PC-9 (cell line): ENCODE results near the gene BCL2L11. TPM values are rescaled to one million over a fixed set of nuclear protein-coding genes. Genes with fewer than 3 reads are reported as not detected.

Experiments used
- BruUV-seq: library from RNA; stranded (reverse); fragments of 400-500 nt; replicated peaks from 2 replicates; lab custom pipeline; 2021; lab: Mats Ljungman, UMichigan
- CTCF ChIA-PET: fragments of 300-600 bp; sonication (Branson Sonifier 250); formaldehyde crosslinking; loops from one replicate; lab custom pipeline; 2022; ENCODE audit warnings: antibody characterized with exemption; lab: Charles Lee
- POLR2A ChIA-PET: fragments of 300-600 bp; sonication (Branson Sonifier 250); formaldehyde crosslinking; loops from one replicate; lab custom pipeline; 2022; ENCODE audit warnings: antibody characterized with exemption; ENCODE audit not compliant: unreplicated experiment; lab: Charles Lee
- DNase-seq, 2 experiments: peaks; one replicate each; pipeline versions ENCODE4 v3.0.0 to v3.0.0-alpha.2; 2015 to 2022; ENCODE audit warnings: mixed read lengths in 1 of 2
- H2AFZ ChIP-seq: fragments of 200-600 bp; sonication (generic); 2 replicates; pipeline ENCODE4 v1.8.1; 2017; ENCODE audit warnings: antibody characterized with exemption
- H3F3A ChIP-seq: fragments of 200-600 bp; sonication (generic); 2 replicates; pipeline ENCODE4 v1.8.1; 2017; ENCODE audit warnings: antibody characterized with exemption, mild to moderate bottlenecking, low read depth; ENCODE audit not compliant: insufficient read depth
- H3K27ac ChIP-seq: fragments of 200-600 bp; sonication (generic); 2 replicates; pipeline ENCODE4 v1.6.1; 2016; ENCODE audit warnings: mixed run types
- H3K27me3 ChIP-seq: fragments of 200-600 bp; sonication (generic); 2 replicates; pipeline ENCODE4 v1.6.1; 2016; ENCODE audit warnings: low read depth, mixed run types; ENCODE audit not compliant: insufficient read depth
- H3K36me3 ChIP-seq: fragments of 200-600 bp; sonication (generic); 2 replicates; pipeline ENCODE4 v1.6.1; 2016; ENCODE audit warnings: low read depth, mixed run types
- H3K4me1 ChIP-seq: fragments of 200-600 bp; sonication (generic); replicated peaks from 2 replicates; pipeline ENCODE4 v1.6.1; 2016; ENCODE audit warnings: mixed run types; ENCODE audit not compliant: insufficient read depth
- H3K4me2 ChIP-seq: fragments of 200-600 bp; sonication (generic); 2 replicates; pipeline ENCODE4 v1.6.1; 2017; ENCODE audit warnings: mixed run types
- H3K4me3 ChIP-seq: fragments of 200-600 bp; sonication (generic); 2 replicates; pipeline ENCODE4 v1.6.1; 2016; ENCODE audit warnings: mixed run types
- H3K79me2 ChIP-seq: fragments of 200-600 bp; sonication (generic); 2 replicates; pipeline ENCODE4 v1.6.1; 2017; ENCODE audit warnings: low read depth, mixed run types
- H3K9me2 ChIP-seq: fragments of 200-600 bp; sonication (generic); 2 replicates; pipeline ENCODE4 v1.8.1; 2017; ENCODE audit warnings: mild to moderate bottlenecking; ENCODE audit not compliant: insufficient read depth
- H3K9me3 ChIP-seq: fragments of 200-600 bp; sonication (generic); 2 replicates; pipeline ENCODE4 v1.8.1; 2016; ENCODE audit warnings: low read depth; ENCODE audit not compliant: insufficient read depth
- H4K20me1 ChIP-seq: fragments of 200-600 bp; sonication (generic); 2 replicates; pipeline ENCODE4 v1.8.1; 2017; ENCODE audit not compliant: insufficient read depth
- EZH2 ChIP-seq: fragments of 200-600 bp; sonication (generic); IDR thresholded peaks from 2 replicates; pipeline ENCODE4 v1.8.0; 2017; ENCODE audit warnings: antibody characterized with exemption, low read depth
- intact Hi-C: fragments of 100-400 bp; cut with micrococcal nuclease; formaldehyde crosslinking; loops from one replicate; pipeline ENCODE4 v1.10.0; 2022; ENCODE audit not compliant: unreplicated experiment
- total RNA-seq: library from RNA; stranded (reverse); gene quantifications from 2 replicates; pipeline ENCODE4 v1.2.3, GENCODE V29; 2021
- TF ChIP-seq, protein P1 (sequence below): fragments of 200-600 bp; sonication (generic); conservative IDR thresholded peaks from 2 replicates; pipeline ENCODE4 v1.6.1; 2017; ENCODE audit warnings: mixed run types, antibody characterized with exemption, mild to moderate bottlenecking, moderate library complexity

Gene BCL2L11
- total RNA-seq, 1 experiment from 2014 or later = 17.0 TPM

DNA sequence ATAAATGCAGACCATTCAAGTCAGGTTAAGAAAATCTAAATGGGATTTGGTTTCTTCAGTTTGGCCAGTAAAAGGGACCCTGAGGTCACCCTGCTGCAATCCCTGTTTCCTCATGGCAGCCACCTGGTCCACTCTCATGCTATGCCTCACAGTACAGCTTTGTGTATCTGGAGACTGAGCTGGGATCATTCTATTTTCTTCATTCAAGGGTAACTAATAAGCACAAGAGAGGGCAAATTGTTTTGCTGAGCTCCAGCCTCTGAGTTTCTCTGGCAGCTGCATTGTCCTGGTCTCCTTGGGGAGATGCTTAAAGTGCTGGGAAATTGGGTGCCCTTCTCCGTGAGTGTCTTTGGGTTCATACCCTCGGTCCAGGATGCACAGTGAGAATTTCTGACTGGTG is 18.5 kb upstream of the BCL2L11 start:
- no peak overlapping the region for H3K4me2 ChIP-seq
- no peak overlapping the region for H3K27ac ChIP-seq
- BruUV-seq = no TSS peak
- no peaks in the 10 kb centered on the region for H3K27me3 ChIP-seq
- no peak for DNase-seq
- intact Hi-C loops = no loop called here
- peaks cover 7% of the 10 kb centered on the region; the same call in 1 of the 2 replicates for H3K4me1 ChIP-seq
- H3K36me3 ChIP-seq = no peaks in the 10 kb centered on the region
- no peaks in the 10 kb centered on the region for H4K20me1 ChIP-seq
- CTCF ChIA-PET = no interaction called here
- no peaks in the 10 kb centered on the region for H3F3A ChIP-seq
- H3K9me3 ChIP-seq = no peaks in the 10 kb centered on the region
- POLR2A ChIA-PET = no interaction called here
- no peak overlapping the region for H2AFZ ChIP-seq
- H3K79me2 ChIP-seq = no peaks in the 10 kb centered on the region
- H3K9me2 ChIP-seq = no peaks in the 10 kb centered on the region
- no peak for TF ChIP-seq EZH2
- TF ChIP-seq, protein P1, sequence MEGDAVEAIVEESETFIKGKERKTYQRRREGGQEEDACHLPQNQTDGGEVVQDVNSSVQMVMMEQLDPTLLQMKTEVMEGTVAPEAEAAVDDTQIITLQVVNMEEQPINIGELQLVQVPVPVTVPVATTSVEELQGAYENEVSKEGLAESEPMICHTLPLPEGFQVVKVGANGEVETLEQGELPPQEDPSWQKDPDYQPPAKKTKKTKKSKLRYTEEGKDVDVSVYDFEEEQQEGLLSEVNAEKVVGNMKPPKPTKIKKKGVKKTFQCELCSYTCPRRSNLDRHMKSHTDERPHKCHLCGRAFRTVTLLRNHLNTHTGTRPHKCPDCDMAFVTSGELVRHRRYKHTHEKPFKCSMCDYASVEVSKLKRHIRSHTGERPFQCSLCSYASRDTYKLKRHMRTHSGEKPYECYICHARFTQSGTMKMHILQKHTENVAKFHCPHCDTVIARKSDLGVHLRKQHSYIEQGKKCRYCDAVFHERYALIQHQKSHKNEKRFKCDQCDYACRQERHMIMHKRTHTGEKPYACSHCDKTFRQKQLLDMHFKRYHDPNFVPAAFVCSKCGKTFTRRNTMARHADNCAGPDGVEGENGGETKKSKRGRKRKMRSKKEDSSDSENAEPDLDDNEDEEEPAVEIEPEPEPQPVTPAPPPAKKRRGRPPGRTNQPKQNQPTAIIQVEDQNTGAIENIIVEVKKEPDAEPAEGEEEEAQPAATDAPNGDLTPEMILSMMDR = no peak
- no peak overlapping the region for H3K4me3 ChIP-seq

DNA sequence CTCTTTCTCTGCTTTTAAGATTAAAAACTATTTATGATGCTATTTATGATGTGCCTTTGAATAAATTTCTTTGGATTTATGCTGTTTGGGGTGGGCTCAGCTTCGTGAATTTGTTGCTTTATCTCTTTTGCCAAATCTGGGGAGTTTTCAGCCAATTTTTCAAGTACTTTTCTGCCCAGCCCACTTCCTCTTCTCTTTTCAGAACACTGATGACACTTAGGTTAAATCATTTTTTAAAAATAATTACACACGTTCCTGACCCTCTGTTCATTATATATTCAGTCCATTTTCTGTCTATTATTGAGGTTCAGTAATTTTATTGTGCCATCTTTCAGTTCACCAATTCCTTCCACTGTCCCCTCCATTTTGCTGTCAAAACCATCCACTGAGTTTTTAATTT is 14.8 kb upstream of the BCL2L11 start:
- peaks cover 11% of the 10 kb centered on the region for H3K4me1 ChIP-seq
- H3K36me3 ChIP-seq = no peaks in the 10 kb centered on the region
- no peak for TF ChIP-seq EZH2
- TF ChIP-seq, protein P1 = no peak
- ChIA-PET CTCF (no interaction called here), POLR2A (no interaction called here)
- no peaks in the 10 kb centered on the region for H3K27me3 ChIP-seq
- no peaks in the 10 kb centered on the region; the same call in 1 of the 2 replicates for H3F3A ChIP-seq
- no peak for DNase-seq
- H3K79me2 ChIP-seq = no peaks in the 10 kb centered on the region
- no peak overlapping the region for H3K4me2 ChIP-seq
- BruUV-seq = no TSS peak
- H2AFZ ChIP-seq = no peak overlapping the region
- H3K9me3 ChIP-seq = no peaks in the 10 kb centered on the region
- no peak overlapping the region for H3K27ac ChIP-seq
- intact Hi-C loops = no loop called here
- H4K20me1 ChIP-seq = no peaks in the 10 kb centered on the region
- H3K9me2 ChIP-seq = no peaks in the 10 kb centered on the region
- H3K4me3 ChIP-seq = no peak overlapping the region

DNA sequence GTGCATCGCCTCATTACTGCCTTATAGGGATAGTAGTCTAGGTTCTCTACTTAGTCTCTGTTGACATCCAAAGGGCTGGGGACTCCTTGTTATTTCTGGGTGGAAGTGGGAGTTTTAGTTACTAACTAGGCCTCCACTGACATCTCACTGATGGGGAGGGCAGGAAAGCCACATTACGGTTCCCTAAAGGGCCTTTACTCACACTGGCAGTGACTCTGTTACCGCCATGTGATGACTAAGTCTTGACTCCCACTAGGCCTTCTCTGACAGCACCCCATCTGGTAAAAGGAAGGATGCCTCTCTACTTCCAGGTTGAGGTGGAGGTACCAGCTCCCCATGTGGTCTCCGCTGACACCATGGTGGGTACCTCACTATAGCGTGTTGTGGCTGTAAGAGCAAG is 14.0 kb upstream of the BCL2L11 start:
- no peak for DNase-seq
- Histone ChIP-seq H3K9me3 (no peaks in the 10 kb centered on the region), H2AFZ (no peak overlapping the region), H4K20me1 (no peaks in the 10 kb centered on the region), H3K4me3 (no peak overlapping the region), H3K4me2 (no peak overlapping the region), H3F3A (no peaks in the 10 kb centered on the region; the same call in 1 of the 2 replicates), H3K9me2 (no peaks in the 10 kb centered on the region), H3K27ac (no peak overlapping the region), H3K4me1 (peaks cover 11% of the 10 kb centered on the region), H3K27me3 (no peaks in the 10 kb centered on the region), H3K36me3 (no peaks in the 10 kb centered on the region), H3K79me2 (no peaks in the 10 kb centered on the region)
- intact Hi-C loops = no loop called here
- ChIA-PET CTCF (no interaction called here), POLR2A (no interaction called here)
- BruUV-seq = no TSS peak
- TF ChIP-seq, protein P1 = no peak
- no peak for TF ChIP-seq EZH2
